BLaER1 (cell line): ENCODE measurements around the gene AK8.

ENCODE experiments used
- H3K27ac ChIP-seq: shearing (Covaris generic); formaldehyde crosslinking; 2 replicates; pipeline ENCODE4 v1.8.1; 2022
- H3K27me3 ChIP-seq: shearing (Covaris generic); formaldehyde crosslinking; 2 replicates; pipeline ENCODE4 v1.8.1; 2022
- H3K36me3 ChIP-seq: shearing (Covaris generic); formaldehyde crosslinking; 2 replicates; pipeline ENCODE4 v1.8.1; 2022
- H3K4me1 ChIP-seq: shearing (Covaris generic); formaldehyde crosslinking; 2 replicates; pipeline ENCODE4 v1.8.1; 2022
- H3K4me2 ChIP-seq: shearing (Covaris generic); formaldehyde crosslinking; 2 replicates; pipeline ENCODE4 v1.8.1; 2022
- H3K4me3 ChIP-seq: shearing (Covaris generic); formaldehyde crosslinking; 2 replicates; pipeline ENCODE4 v1.8.1; 2022
- H3K9ac ChIP-seq: shearing (Covaris generic); formaldehyde crosslinking; 2 replicates; pipeline ENCODE4 v1.8.1; 2022
- H3K9me3 ChIP-seq: shearing (Covaris generic); formaldehyde crosslinking; 2 replicates; pipeline ENCODE4 v1.8.1; 2022
- H4K20me1 ChIP-seq: shearing (Covaris generic); formaldehyde crosslinking; 2 replicates; pipeline ENCODE4 v1.8.1; 2022
- Cebpa-rat ChIP-seq: shearing (Covaris generic); IDR thresholded peaks from 2 replicates; pipeline ENCODE4 v1.8.1; 2022

Gene AK8

GRCh38 chr9:132754236-132754635, 123.8 kb downstream of the AK8 start:
- Histone ChIP-seq H3K4me3 (no peak overlapping the region), H3K4me1 (peaks cover 32% of the 10 kb centered on the region), H4K20me1 (no peaks in the 10 kb centered on the region), H3K4me2 (no peak overlapping the region), H3K27ac (no peak overlapping the region), H3K9ac (no peak overlapping the region), H3K27me3 (no peaks in the 10 kb centered on the region), H3K9me3 (no peaks in the 10 kb centered on the region), H3K36me3 (no peaks in the 10 kb centered on the region)
- no peak for TF ChIP-seq Cebpa-rat

- H3K9me3 ChIP-seq, result no peaks in the 10 kb centered on the region
- H4K20me1 ChIP-seq, result no peaks in the 10 kb centered on the region
- no peak overlapping the region for H3K27ac ChIP-seq
- H3K36me3 ChIP-seq, result no peaks in the 10 kb centered on the region
- peaks cover 32% of the 10 kb centered on the region for H3K4me1 ChIP-seq
- H3K9ac ChIP-seq, result no peak overlapping the region
- no peaks in the 10 kb centered on the region for H3K27me3 ChIP-seq
- no peak overlapping the region for H3K4me3 ChIP-seq
- TF ChIP-seq Cebpa-rat, result no peak
- H3K4me2 ChIP-seq, result no peak overlapping the region
Measured at GRCh38 chr9:132753593-132753880, 124.5 kb downstream of the AK8 start.

GRCh38 chr9:132752877-132753592, 125.0 kb downstream of the AK8 start:
- TF ChIP-seq Cebpa-rat, result no peak
- H3K4me2 ChIP-seq, result no peak overlapping the region
- no peak overlapping the region for H3K27ac ChIP-seq
- no peak overlapping the region for H3K9ac ChIP-seq
- H4K20me1 ChIP-seq, result no peaks in the 10 kb centered on the region
- no peaks in the 10 kb centered on the region for H3K27me3 ChIP-seq
- H3K36me3 ChIP-seq, result no peaks in the 10 kb centered on the region
- H3K4me1 ChIP-seq, result peaks cover 32% of the 10 kb centered on the region
- no peaks in the 10 kb centered on the region for H3K9me3 ChIP-seq
- H3K4me3 ChIP-seq, result no peak overlapping the region

GRCh38 chr9:132750668-132751067, 127.4 kb downstream of the AK8 start:
- Histone ChIP-seq H4K20me1 (no peaks in the 10 kb centered on the region), H3K4me2 (no peak overlapping the region), H3K9me3 (no peaks in the 10 kb centered on the region), H3K36me3 (no peaks in the 10 kb centered on the region), H3K27me3 (peaks cover 10% of the 10 kb centered on the region), H3K9ac (no peak overlapping the region), H3K27ac (no peak overlapping the region), H3K4me3 (no peak overlapping the region), H3K4me1 (peaks cover 19% of the 10 kb centered on the region)
- TF ChIP-seq Cebpa-rat, result no peak

GRCh38 chr9:132749306-132749705, 128.8 kb downstream of the AK8 start:
- Histone ChIP-seq H3K4me3 (no peak overlapping the region), H3K9ac (no peak overlapping the region), H3K4me1 (peaks cover 12% of the 10 kb centered on the region), H3K4me2 (no peak overlapping the region), H3K27ac (no peak overlapping the region), H4K20me1 (no peaks in the 10 kb centered on the region), H3K27me3 (peaks cover 23% of the 10 kb centered on the region), H3K36me3 (no peaks in the 10 kb centered on the region), H3K9me3 (no peaks in the 10 kb centered on the region)
- no peak for TF ChIP-seq Cebpa-rat

GRCh38 chr9:132748450-132748849, 129.6 kb downstream of the AK8 start:
- peaks cover 11% of the 10 kb centered on the region for H3K4me1 ChIP-seq

GRCh38 chr9:132745756-132746709, 132.1 kb downstream of the AK8 start:
- Histone ChIP-seq H3K9me3 (no peaks in the 10 kb centered on the region), H3K27ac (no peak overlapping the region), H3K27me3 (peaks cover 27% of the 10 kb centered on the region), H3K4me2 (no peak overlapping the region), H3K9ac (no peak overlapping the region), H3K4me3 (no peak overlapping the region), H3K4me1 (peaks cover 6% of the 10 kb centered on the region; the same call in 1 of the 2 replicates), H4K20me1 (no peaks in the 10 kb centered on the region), H3K36me3 (no peaks in the 10 kb centered on the region)
- no peak for TF ChIP-seq Cebpa-rat

More at GRCh38 chr9:132748450-132748849, 129.6 kb downstream of the AK8 start:
- Histone ChIP-seq H3K27ac (no peak overlapping the region), H3K36me3 (no peaks in the 10 kb centered on the region), H4K20me1 (no peaks in the 10 kb centered on the region), H3K27me3 (peaks cover 27% of the 10 kb centered on the region), H3K4me2 (no peak overlapping the region), H3K9ac (no peak overlapping the region), H3K9me3 (no peaks in the 10 kb centered on the region), H3K4me3 (no peak overlapping the region)
- no peak for TF ChIP-seq Cebpa-rat

GRCh38 chr9:132744881-132745755, 133.0 kb downstream of the AK8 start:
- Histone ChIP-seq H3K27me3 (peaks cover 27% of the 10 kb centered on the region), H3K9me3 (no peaks in the 10 kb centered on the region), H3K27ac (no peak overlapping the region), H3K9ac (no peak overlapping the region), H3K4me3 (no peak overlapping the region), H3K36me3 (no peaks in the 10 kb centered on the region), H3K4me1 (peaks cover 6% of the 10 kb centered on the region; the same call in 1 of the 2 replicates), H3K4me2 (no peak overlapping the region), H4K20me1 (no peaks in the 10 kb centered on the region)
- TF ChIP-seq Cebpa-rat, result no peak

- peaks cover 27% of the 10 kb centered on the region for H3K27me3 ChIP-seq
- H3K4me3 ChIP-seq, result no peak overlapping the region
- no peaks in the 10 kb centered on the region for H3K36me3 ChIP-seq
- no peaks in the 10 kb centered on the region for H3K9me3 ChIP-seq
- no peak overlapping the region for H3K27ac ChIP-seq
- no peak overlapping the region for H3K9ac ChIP-seq
- no peak overlapping the region for H3K4me2 ChIP-seq
- peaks cover 6% of the 10 kb centered on the region; the same call in 1 of the 2 replicates for H3K4me1 ChIP-seq
- no peak for TF ChIP-seq Cebpa-rat
- no peaks in the 10 kb centered on the region for H4K20me1 ChIP-seq
Measured at GRCh38 chr9:132743931-132744479, 134.1 kb downstream of the AK8 start.
